ENCODE results near the gene NNMT.
A peak's percentile ranks its signal among the peaks of the same experiment; 100 is the strongest.

NNMT gene

GRCh38 chr11:114295676-114296604 lies at the start of gene NNMT:
Gene NNMT, plus strand, starts transcription at chr11:114296399. Its CDS starts 158 bp downstream, at chr11:114296557.
- DNase-seq (ENCODE audit: low read depth) = peak; percentile 93

GRCh38 chr11:114247070-114247789 lies 49.0 kb upstream of the NNMT start:
- no peak for DNase-seq (ENCODE audit: low read depth)

GRCh38 chr11:114250180-114250579 lies 46.0 kb upstream of the NNMT start:
- no peak for DNase-seq (ENCODE audit: low read depth)

GRCh38 chr11:114250993-114251814 lies 45.0 kb upstream of the NNMT start:
- DNase-seq (ENCODE audit: low read depth) = no peak

- no peak for DNase-seq (ENCODE audit: low read depth)
Observed at GRCh38 chr11:114251815-114252337, 44.3 kb upstream of the NNMT start.

- DNase-seq (ENCODE audit: low read depth) = no peak
Observed at GRCh38 chr11:114252767-114253166, 43.4 kb upstream of the NNMT start.

- DNase-seq (ENCODE audit: low read depth) = no peak
Observed at GRCh38 chr11:114253771-114254170, 42.4 kb upstream of the NNMT start.

- no peak for DNase-seq (ENCODE audit: low read depth)
Observed at GRCh38 chr11:114254571-114255146, 41.5 kb upstream of the NNMT start.

- no peak for DNase-seq (ENCODE audit: low read depth)
Observed at GRCh38 chr11:114255289-114255688, 40.9 kb upstream of the NNMT start.

- no peak for DNase-seq (ENCODE audit: low read depth)
Observed at GRCh38 chr11:114256176-114256966, 39.8 kb upstream of the NNMT start.

GRCh38 chr11:114256967-114257286 lies 39.3 kb upstream of the NNMT start:
- no peak for DNase-seq (ENCODE audit: low read depth)

- no peak for DNase-seq (ENCODE audit: low read depth)
Observed at GRCh38 chr11:114257621-114258558, 38.3 kb upstream of the NNMT start.

- no peak for DNase-seq (ENCODE audit: low read depth)
Observed at GRCh38 chr11:114258696-114259095, 37.5 kb upstream of the NNMT start.

- DNase-seq (ENCODE audit: low read depth) = no peak
Observed at GRCh38 chr11:114259124-114259526, 37.1 kb upstream of the NNMT start.

- no peak for DNase-seq (ENCODE audit: low read depth)
Observed at GRCh38 chr11:114259551-114259983, 36.6 kb upstream of the NNMT start.

GRCh38 chr11:114260077-114260476 lies 36.1 kb upstream of the NNMT start:
- no peak for DNase-seq (ENCODE audit: low read depth)

GRCh38 chr11:114260483-114260882 lies 35.7 kb upstream of the NNMT start:
- no peak for DNase-seq (ENCODE audit: low read depth)

GRCh38 chr11:114261791-114262190 lies 34.4 kb upstream of the NNMT start:
- DNase-seq (ENCODE audit: low read depth) = no peak

- no peak for DNase-seq (ENCODE audit: low read depth)
Observed at GRCh38 chr11:114262681-114263512, 33.3 kb upstream of the NNMT start.
